SK-N-MC (cell line): Measurements from ENCODE around the gene CEP63.

Experiments used
- FOXP2 ChIP-seq: optimal IDR thresholded peaks from 2 replicates; pipeline ENCODE3; 2011; ENCODE audit warnings: mild to moderate bottlenecking, moderate library complexity; ENCODE audit not compliant: insufficient read depth; ENCODE audit errors: extremely low read length, control extremely low read depth
- POLR2AphosphoS5 ChIP-seq: IDR thresholded peaks from 2 replicates; pipeline ENCODE4 v1.6.1; 2012; ENCODE audit warnings: mild to moderate bottlenecking, low read depth, low read length, borderline replicate concordance

DNA sequence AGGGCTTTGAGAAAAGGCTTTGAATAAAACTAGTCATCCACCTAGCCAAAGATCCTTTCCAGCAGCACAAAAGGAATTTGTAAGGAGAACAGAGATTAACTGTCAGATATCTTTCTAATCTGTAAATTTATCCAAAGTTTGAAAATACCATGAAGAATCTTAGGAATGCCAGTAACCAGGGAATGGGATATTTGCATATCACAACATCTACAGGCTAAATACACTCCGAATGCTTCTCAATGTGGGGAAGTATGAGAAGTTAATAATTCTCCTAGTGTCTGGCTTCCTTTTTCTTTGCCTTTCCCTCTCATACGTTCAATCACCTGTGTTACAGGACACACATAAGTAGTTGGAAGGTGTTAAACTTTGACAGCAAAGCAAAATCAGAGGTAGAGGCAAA is 7.9 kb upstream of the CEP63 start:
- TF ChIP-seq POLR2AphosphoS5 (no peak), FOXP2 (no peak)
